ENCODE data around the gene UNC5A.

Gene UNC5A

GRCh38 chr5:176850371-176851245 is 40.2 kb downstream of the UNC5A start:
- Histone ChIP-seq H3K79me2 (ENCODE audit: insufficient read depth, low read depth) (no peaks in the 10 kb centered on the region), H3K27ac (no peak overlapping the region), H3K4me2 (no peak overlapping the region), H3K36me3 (ENCODE audit: insufficient read depth) (no peaks in the 10 kb centered on the region), H3K9ac (no peak overlapping the region), H3K27me3 (ENCODE audit: insufficient read depth, low read depth) (peaks cover 53% of the 10 kb centered on the region; the same call in 1 of the 2 replicates), H3K4me3 (IDR thresholded peaks at IDR 0.05; ENCODE audit: insufficient read depth, low read depth, low read length) (no peak overlapping the region), H2AFZ (ENCODE audit: low read depth) (no peak overlapping the region), H3K4me1 (ENCODE audit: low read depth, poor library complexity, severe bottlenecking) (no peaks in the 10 kb centered on the region), H4K20me1 (ENCODE audit: insufficient read depth) (no peaks in the 10 kb centered on the region)
- no peak for TF ChIP-seq CTCF (conservative IDR thresholded peaks at IDR 0.05; ENCODE audit: low read depth, low read length)

- Histone ChIP-seq H2AFZ (ENCODE audit: low read depth) (no peak overlapping the region), H3K79me2 (ENCODE audit: insufficient read depth, low read depth) (no peaks in the 10 kb centered on the region), H3K36me3 (ENCODE audit: insufficient read depth) (no peaks in the 10 kb centered on the region), H4K20me1 (ENCODE audit: insufficient read depth) (no peaks in the 10 kb centered on the region), H3K27ac (no peak overlapping the region), H3K4me2 (no peak overlapping the region), H3K4me1 (ENCODE audit: low read depth, poor library complexity, severe bottlenecking) (no peaks in the 10 kb centered on the region), H3K9ac (no peak overlapping the region), H3K27me3 (ENCODE audit: insufficient read depth, low read depth) (peaks cover 54% of the 10 kb centered on the region; the same call in 1 of the 2 replicates), H3K4me3 (IDR thresholded peaks at IDR 0.05; ENCODE audit: insufficient read depth, low read depth, low read length) (no peak overlapping the region)
- TF ChIP-seq CTCF (conservative IDR thresholded peaks at IDR 0.05; ENCODE audit: low read depth, low read length) = no peak
These were observed 41.0 kb downstream of the UNC5A start for GRCh38 chr5:176851380-176851779.

GRCh38 chr5:176851871-176852658 is 41.7 kb downstream of the UNC5A start:
- H3K4me3 ChIP-seq (IDR thresholded peaks at IDR 0.05; ENCODE audit: insufficient read depth, low read depth, low read length) = no peak overlapping the region
- no peaks in the 10 kb centered on the region for H3K36me3 ChIP-seq (ENCODE audit: insufficient read depth)
- no peaks in the 10 kb centered on the region for H3K4me1 ChIP-seq (ENCODE audit: low read depth, poor library complexity, severe bottlenecking)
- H4K20me1 ChIP-seq (ENCODE audit: insufficient read depth) = no peaks in the 10 kb centered on the region
- no peak overlapping the region for H2AFZ ChIP-seq (ENCODE audit: low read depth)
- H3K4me2 ChIP-seq = no peak overlapping the region
- no peak overlapping the region for H3K9ac ChIP-seq
- no peak for TF ChIP-seq CTCF (conservative IDR thresholded peaks at IDR 0.05; ENCODE audit: low read depth, low read length)
- H3K27me3 ChIP-seq (ENCODE audit: insufficient read depth, low read depth) = peaks cover 51% of the 10 kb centered on the region; the same call in 1 of the 2 replicates
- H3K79me2 ChIP-seq (ENCODE audit: insufficient read depth, low read depth) = no peaks in the 10 kb centered on the region
- H3K27ac ChIP-seq = no peak overlapping the region

- H3K4me2 ChIP-seq = no peak overlapping the region
- no peak overlapping the region for H2AFZ ChIP-seq (ENCODE audit: low read depth)
- no peaks in the 10 kb centered on the region for H3K36me3 ChIP-seq (ENCODE audit: insufficient read depth)
- no peak for TF ChIP-seq CTCF (conservative IDR thresholded peaks at IDR 0.05; ENCODE audit: low read depth, low read length)
- no peaks in the 10 kb centered on the region for H4K20me1 ChIP-seq (ENCODE audit: insufficient read depth)
- no peak overlapping the region for H3K4me3 ChIP-seq (IDR thresholded peaks at IDR 0.05; ENCODE audit: insufficient read depth, low read depth, low read length)
- no peaks in the 10 kb centered on the region for H3K4me1 ChIP-seq (ENCODE audit: low read depth, poor library complexity, severe bottlenecking)
- H3K9ac ChIP-seq = no peak overlapping the region
- peaks cover 52% of the 10 kb centered on the region; the same call in 1 of the 2 replicates for H3K27me3 ChIP-seq (ENCODE audit: insufficient read depth, low read depth)
- no peak overlapping the region for H3K27ac ChIP-seq
- H3K79me2 ChIP-seq (ENCODE audit: insufficient read depth, low read depth) = no peaks in the 10 kb centered on the region
These were observed 42.9 kb downstream of the UNC5A start for GRCh38 chr5:176853151-176853778.

All from KMS-11 (cell line).